ENCODE results near the gene TREX2.

- TF ChIP-seq, protein P1, sequence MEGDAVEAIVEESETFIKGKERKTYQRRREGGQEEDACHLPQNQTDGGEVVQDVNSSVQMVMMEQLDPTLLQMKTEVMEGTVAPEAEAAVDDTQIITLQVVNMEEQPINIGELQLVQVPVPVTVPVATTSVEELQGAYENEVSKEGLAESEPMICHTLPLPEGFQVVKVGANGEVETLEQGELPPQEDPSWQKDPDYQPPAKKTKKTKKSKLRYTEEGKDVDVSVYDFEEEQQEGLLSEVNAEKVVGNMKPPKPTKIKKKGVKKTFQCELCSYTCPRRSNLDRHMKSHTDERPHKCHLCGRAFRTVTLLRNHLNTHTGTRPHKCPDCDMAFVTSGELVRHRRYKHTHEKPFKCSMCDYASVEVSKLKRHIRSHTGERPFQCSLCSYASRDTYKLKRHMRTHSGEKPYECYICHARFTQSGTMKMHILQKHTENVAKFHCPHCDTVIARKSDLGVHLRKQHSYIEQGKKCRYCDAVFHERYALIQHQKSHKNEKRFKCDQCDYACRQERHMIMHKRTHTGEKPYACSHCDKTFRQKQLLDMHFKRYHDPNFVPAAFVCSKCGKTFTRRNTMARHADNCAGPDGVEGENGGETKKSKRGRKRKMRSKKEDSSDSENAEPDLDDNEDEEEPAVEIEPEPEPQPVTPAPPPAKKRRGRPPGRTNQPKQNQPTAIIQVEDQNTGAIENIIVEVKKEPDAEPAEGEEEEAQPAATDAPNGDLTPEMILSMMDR (IDR thresholded peaks at IDR 0.05; ENCODE audit: insufficient read depth, low read length) = no peak
- TF ChIP-seq, protein P2, sequence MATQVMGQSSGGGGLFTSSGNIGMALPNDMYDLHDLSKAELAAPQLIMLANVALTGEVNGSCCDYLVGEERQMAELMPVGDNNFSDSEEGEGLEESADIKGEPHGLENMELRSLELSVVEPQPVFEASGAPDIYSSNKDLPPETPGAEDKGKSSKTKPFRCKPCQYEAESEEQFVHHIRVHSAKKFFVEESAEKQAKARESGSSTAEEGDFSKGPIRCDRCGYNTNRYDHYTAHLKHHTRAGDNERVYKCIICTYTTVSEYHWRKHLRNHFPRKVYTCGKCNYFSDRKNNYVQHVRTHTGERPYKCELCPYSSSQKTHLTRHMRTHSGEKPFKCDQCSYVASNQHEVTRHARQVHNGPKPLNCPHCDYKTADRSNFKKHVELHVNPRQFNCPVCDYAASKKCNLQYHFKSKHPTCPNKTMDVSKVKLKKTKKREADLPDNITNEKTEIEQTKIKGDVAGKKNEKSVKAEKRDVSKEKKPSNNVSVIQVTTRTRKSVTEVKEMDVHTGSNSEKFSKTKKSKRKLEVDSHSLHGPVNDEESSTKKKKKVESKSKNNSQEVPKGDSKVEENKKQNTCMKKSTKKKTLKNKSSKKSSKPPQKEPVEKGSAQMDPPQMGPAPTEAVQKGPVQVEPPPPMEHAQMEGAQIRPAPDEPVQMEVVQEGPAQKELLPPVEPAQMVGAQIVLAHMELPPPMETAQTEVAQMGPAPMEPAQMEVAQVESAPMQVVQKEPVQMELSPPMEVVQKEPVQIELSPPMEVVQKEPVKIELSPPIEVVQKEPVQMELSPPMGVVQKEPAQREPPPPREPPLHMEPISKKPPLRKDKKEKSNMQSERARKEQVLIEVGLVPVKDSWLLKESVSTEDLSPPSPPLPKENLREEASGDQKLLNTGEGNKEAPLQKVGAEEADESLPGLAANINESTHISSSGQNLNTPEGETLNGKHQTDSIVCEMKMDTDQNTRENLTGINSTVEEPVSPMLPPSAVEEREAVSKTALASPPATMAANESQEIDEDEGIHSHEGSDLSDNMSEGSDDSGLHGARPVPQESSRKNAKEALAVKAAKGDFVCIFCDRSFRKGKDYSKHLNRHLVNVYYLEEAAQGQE (IDR thresholded peaks at IDR 0.05; ENCODE audit: insufficient replicate concordance, low read depth) = no peak
- no peak for TF ChIP-seq POLR2AphosphoS5 (IDR thresholded peaks at IDR 0.05; ENCODE audit: low read depth)
- TF ChIP-seq GABPA (IDR thresholded peaks at IDR 0.05; ENCODE audit: low read depth) = no peak
Measured at GRCh38 chrX:153475751-153476281, 30.0 kb upstream of the TREX2 start.

Measured in HL-60 (cell line).